CD4-positive, alpha-beta T cell treated with Interleukin-4 for 1 hour (primary cell): Measurements from ENCODE around the gene MPRIP.

Experiments used
- DNase-seq, 2 donors: peaks; one replicate each; pipeline ENCODE4 v3.0.0-alpha.2; 2020 to 2022

MPRIP gene

GRCh38 chr17:17089796-17090641 lies 47.8 kb downstream of the MPRIP start:
- no peak for DNase-seq

- DNase-seq: no peak
Measured at GRCh38 chr17:17090642-17091103, 48.4 kb downstream of the MPRIP start.

GRCh38 chr17:17091276-17091675 lies 49.0 kb downstream of the MPRIP start:
- no peak for DNase-seq

- no peak for DNase-seq
Measured at GRCh38 chr17:17091856-17092756, 49.8 kb downstream of the MPRIP start.

- DNase-seq: no peak
Measured at GRCh38 chr17:17093764-17094163, 51.5 kb downstream of the MPRIP start.

- DNase-seq: no peak
Measured at GRCh38 chr17:17096438-17097178, 54.4 kb downstream of the MPRIP start.

GRCh38 chr17:17097763-17098345 lies 55.6 kb downstream of the MPRIP start:
- DNase-seq: no peak

- DNase-seq: no peak
Measured at GRCh38 chr17:17098551-17099179, 56.4 kb downstream of the MPRIP start.

- no peak for DNase-seq
Measured at GRCh38 chr17:17102176-17102575, 59.9 kb downstream of the MPRIP start.

- no peak for DNase-seq
Measured at GRCh38 chr17:17103160-17103559, 60.9 kb downstream of the MPRIP start.

- DNase-seq: no peak
Measured at GRCh38 chr17:17104036-17104435, 61.8 kb downstream of the MPRIP start.

GRCh38 chr17:17104494-17104893 lies 62.2 kb downstream of the MPRIP start:
- no peak for DNase-seq

- DNase-seq: no peak
Measured at GRCh38 chr17:17105976-17106375, 63.7 kb downstream of the MPRIP start.

GRCh38 chr17:17106756-17107155 lies 64.5 kb downstream of the MPRIP start:
- no peak for DNase-seq

GRCh38 chr17:17107281-17107680 lies 65.0 kb downstream of the MPRIP start:
- DNase-seq: no peak

- no peak for DNase-seq
Measured at GRCh38 chr17:17107891-17108431, 65.7 kb downstream of the MPRIP start.

- no peak for DNase-seq
Measured at GRCh38 chr17:17108451-17109049, 66.3 kb downstream of the MPRIP start.

- peak; percentile 26 to 33 for DNase-seq
Measured at GRCh38 chr17:17109256-17109655, 67.0 kb downstream of the MPRIP start.

GRCh38 chr17:17109907-17110306 lies 67.7 kb downstream of the MPRIP start:
- peak; percentile 61 to 66 for DNase-seq

- no peak for DNase-seq
Measured at GRCh38 chr17:17110520-17110919, 68.3 kb downstream of the MPRIP start.
